Caco-2 (cell line): ENCODE results near the gene REG1A. TPM values are rescaled to one million over a fixed set of nuclear protein-coding genes. Genes with fewer than 3 reads are reported as not detected.

Experiments used
- BruUV-seq: library from RNA; stranded (reverse); fragments of 400-500 nt; replicated peaks from 2 replicates; lab custom pipeline; 2021; lab: Mats Ljungman, UMichigan
- CTCF ChIA-PET: fragments of 300-600 bp; sonication (Branson Sonifier 250); formaldehyde crosslinking; loops from one replicate; lab custom pipeline; 2022; ENCODE audit warnings: antibody characterized with exemption; lab: Charles Lee
- POLR2A ChIA-PET: fragments of 300-600 bp; sonication (Branson Sonifier 250); formaldehyde crosslinking; loops from one replicate; lab custom pipeline; 2022; ENCODE audit warnings: antibody characterized with exemption; lab: Charles Lee
- DNase-seq, 2 experiments: peaks; one replicate each; pipeline versions ENCODE4 v3.0.0 to v3.0.0-alpha.2; 2020 to 2022
- H3K27me3 ChIP-seq: replicated peaks from 2 replicates; pipeline ENCODE4 v1.6.0; 2011; ENCODE audit warnings: low read length; ENCODE audit not compliant: control insufficient read depth, insufficient read depth
- H3K36me3 ChIP-seq: 2 replicates; pipeline ENCODE4 v1.5.1; 2011; ENCODE audit warnings: low read length; ENCODE audit not compliant: control insufficient read depth, insufficient read depth
- H3K4me1 ChIP-seq: fragments of 250-450 bp; sonication (Bioruptor Pico); 2 replicates; pipeline ENCODE4 v1.5.1; 2020; ENCODE audit warnings: mild to moderate bottlenecking
- H3K4me3 ChIP-seq: 2 replicates; pipeline ENCODE4 v1.5.1; 2011; ENCODE audit warnings: low read depth, mild to moderate bottlenecking, control low read depth, low read length
- H3K9me3 ChIP-seq: fragments of 250-450 bp; sonication (Bioruptor Pico); 2 replicates; pipeline ENCODE4 v1.5.1; 2020; ENCODE audit warnings: mild to moderate bottlenecking, moderate library complexity
- H3K27ac Mint-ChIP-seq: one replicate; pipeline ENCODE4 v1.8.0; 2022; ENCODE audit warnings: mixed read lengths; ENCODE audit not compliant: unreplicated experiment
- H3K27me3 Mint-ChIP-seq: one replicate; pipeline ENCODE4 v1.8.0; 2022; ENCODE audit warnings: mixed read lengths; ENCODE audit not compliant: insufficient read depth, unreplicated experiment
- H3K36me3 Mint-ChIP-seq: one replicate; pipeline ENCODE4 v1.8.0; 2022; ENCODE audit warnings: mild to moderate bottlenecking, mixed read lengths; ENCODE audit not compliant: insufficient read depth, unreplicated experiment
- H3K4me1 Mint-ChIP-seq: one replicate; pipeline ENCODE4 v1.8.0; 2022; ENCODE audit warnings: low read depth, mixed read lengths; ENCODE audit not compliant: unreplicated experiment
- H3K4me3 Mint-ChIP-seq: one replicate; pipeline ENCODE4 v1.8.0; 2022; ENCODE audit warnings: mild to moderate bottlenecking, moderate library complexity, mixed read lengths; ENCODE audit not compliant: unreplicated experiment
- H3K9me3 Mint-ChIP-seq: one replicate; pipeline ENCODE4 v1.8.0; 2022; ENCODE audit warnings: mixed read lengths; ENCODE audit not compliant: unreplicated experiment
- CTCF ChIP-seq, 2 experiments: fragments of 200-600 bp in 1 of 2; IDR thresholded peaks; 1 replicate in 1 of 2; 2 replicates in 1 of 2; pipeline versions ENCODE4 v1.5.1 to v1.8.0; 2011 to 2022; ENCODE audit warnings: antibody characterized with exemption in 1 of 2, control low read depth in 1 of 2, inconsistent platforms in 1 of 2, low read depth in 1 of 2, low read length in 1 of 2, mild to moderate bottlenecking in 1 of 2, moderate library complexity in 1 of 2; ENCODE audit not compliant: insufficient read depth in 1 of 2, severe bottlenecking in 1 of 2, unreplicated experiment in 1 of 2
- intact Hi-C: fragments of 100-400 bp; cut with micrococcal nuclease; formaldehyde crosslinking; loops from one replicate; pipeline ENCODE4 v1.10.0; 2022; ENCODE audit not compliant: unreplicated experiment
- total RNA-seq: library from RNA; stranded (reverse); gene quantifications from 2 replicates; pipeline ENCODE4 v1.2.3, GENCODE V29; 2022

REG1A gene
- total RNA-seq, 1 experiment from 2014 or later = 0.73 TPM

GRCh38 chr2:79086255-79086654, 34.0 kb upstream of the REG1A start:
- no peak for TF ChIP-seq CTCF (IDR thresholded peaks at IDR 0.05; ENCODE audit: insufficient read depth in 1 of 2, low read depth in 1 of 2, low read length in 1 of 2, severe bottlenecking in 1 of 2, unreplicated experiment in 1 of 2)
- no peaks in the 10 kb centered on the region for H3K36me3 Mint-ChIP-seq
- peaks cover 15% of the 10 kb centered on the region for H3K27me3 Mint-ChIP-seq
- no peaks in the 10 kb centered on the region for H3K4me1 ChIP-seq
- no peaks in the 10 kb centered on the region for H3K9me3 ChIP-seq
- no peak overlapping the region for H3K4me3 Mint-ChIP-seq
- no peaks in the 10 kb centered on the region for H3K27me3 ChIP-seq
- no TSS peak for BruUV-seq
- DNase-seq = no peak
- H3K27ac Mint-ChIP-seq = no peak overlapping the region
- H3K9me3 Mint-ChIP-seq = no peaks in the 10 kb centered on the region
- intact Hi-C loops = no loop called here
- POLR2A ChIA-PET = no interaction called here
- no peaks in the 10 kb centered on the region for H3K4me1 Mint-ChIP-seq
- CTCF ChIA-PET = no interaction called here
- H3K36me3 ChIP-seq = no peaks in the 10 kb centered on the region
- H3K4me3 ChIP-seq = no peak overlapping the region

GRCh38 chr2:79087785-79088364, 32.4 kb upstream of the REG1A start, which contains the start of gene REG1B:
Gene REG1B, minus strand, starts transcription at chr2:79087993. Its CDS starts 381 bp downstream, at chr2:79087612.
- no peak within 1 kb of the TSS for H3K4me3 ChIP-seq
- no TSS peak for BruUV-seq
- no peak for TF ChIP-seq CTCF (IDR thresholded peaks at IDR 0.05; ENCODE audit: insufficient read depth in 1 of 2, low read depth in 1 of 2, low read length in 1 of 2, severe bottlenecking in 1 of 2, unreplicated experiment in 1 of 2)
- no peak for DNase-seq
- ChIA-PET POLR2A (no interaction called here), CTCF (no interaction called here)
- no peaks in the 10 kb centered on the region for H3K27me3 ChIP-seq
- Mint-ChIP-seq H3K27me3 (peaks cover 8% of the 10 kb centered on the region), H3K36me3 (no peaks in the 10 kb centered on the region), H3K4me3 (no peak within 1 kb of the TSS), H3K9me3 (no peaks in the 10 kb centered on the region), H3K4me1 (no peaks in the 10 kb centered on the region), H3K27ac (no peak within 1 kb of the TSS)
- no peaks in the 10 kb centered on the region for H3K4me1 ChIP-seq
- no peaks in the 10 kb centered on the region for H3K36me3 ChIP-seq
- intact Hi-C loops = no loop called here
- H3K9me3 ChIP-seq = no peaks in the 10 kb centered on the region

DNA sequence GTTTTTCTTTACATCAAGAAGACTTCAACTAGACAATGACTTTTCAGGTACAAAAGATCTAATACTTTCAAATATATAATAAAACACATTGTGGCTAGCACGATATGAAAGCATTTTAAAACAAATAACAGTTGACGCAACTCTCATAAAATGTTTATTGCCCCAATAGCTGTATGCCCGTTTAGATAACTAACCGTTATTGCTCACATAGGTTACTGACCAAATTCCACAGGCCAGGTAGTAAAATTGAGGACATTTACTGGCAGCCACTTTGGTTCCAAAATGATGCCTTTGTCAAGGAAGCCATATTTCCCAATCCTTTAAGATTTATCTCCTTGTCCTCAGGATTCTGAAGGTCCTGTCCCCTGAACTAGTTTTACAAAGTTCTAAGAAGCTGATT, 29.6 kb upstream of the REG1A start:
- Histone ChIP-seq H3K27me3 (no peaks in the 10 kb centered on the region), H3K4me1 (no peaks in the 10 kb centered on the region), H3K4me3 (no peak overlapping the region), H3K9me3 (no peaks in the 10 kb centered on the region), H3K36me3 (no peaks in the 10 kb centered on the region)
- no peak for DNase-seq
- no peaks in the 10 kb centered on the region for H3K4me1 Mint-ChIP-seq
- no peak overlapping the region for H3K27ac Mint-ChIP-seq
- H3K9me3 Mint-ChIP-seq = no peaks in the 10 kb centered on the region
- intact Hi-C loops = no loop called here
- H3K27me3 Mint-ChIP-seq = peaks cover 8% of the 10 kb centered on the region
- no TSS peak for BruUV-seq
- H3K4me3 Mint-ChIP-seq = no peak overlapping the region
- ChIA-PET CTCF (no interaction called here), POLR2A (no interaction called here)
- no peaks in the 10 kb centered on the region for H3K36me3 Mint-ChIP-seq
- TF ChIP-seq CTCF (IDR thresholded peaks at IDR 0.05; ENCODE audit: insufficient read depth in 1 of 2, low read depth in 1 of 2, low read length in 1 of 2, severe bottlenecking in 1 of 2, unreplicated experiment in 1 of 2) = no peak
